Loucy (cell line): Measurements from ENCODE around the gene NDUFB5.
A peak's percentile ranks its signal among the peaks of the same experiment; 100 is the strongest.

Experiments used
- H2AFZ ChIP-seq: fragments of 200-600 bp; sonication (generic); 2 replicates; pipeline ENCODE4 v1.6.0; 2016; ENCODE audit warnings: antibody characterized with exemption, mild to moderate bottlenecking, low read length, moderate library complexity
- H3F3A ChIP-seq: fragments of 200-600 bp; 2 replicates; pipeline ENCODE4 v1.6.0; 2016; ENCODE audit warnings: antibody characterized with exemption, low read depth, mild to moderate bottlenecking
- H3K27me3 ChIP-seq: fragments of 200-600 bp; sonication (generic); 2 replicates; pipeline ENCODE4 v1.6.1; 2014; ENCODE audit warnings: low read length, mild to moderate bottlenecking; ENCODE audit not compliant: insufficient read depth, poor library complexity, severe bottlenecking
- H3K36me3 ChIP-seq: fragments of 200-600 bp; sonication (generic); 2 replicates; pipeline ENCODE4 v1.6.1; 2016; ENCODE audit warnings: low read length; ENCODE audit not compliant: insufficient read depth
- H3K4me1 ChIP-seq: fragments of 200-600 bp; sonication (generic); 2 replicates; pipeline ENCODE4 v1.5.1; 2014; ENCODE audit warnings: low read length, mild to moderate bottlenecking; ENCODE audit not compliant: insufficient read depth, poor library complexity, severe bottlenecking
- H3K4me2 ChIP-seq: fragments of 200-600 bp; sonication (generic); 2 replicates; pipeline ENCODE4 v1.6.0; 2014; ENCODE audit warnings: antibody characterized with exemption, low read length, low read depth, mild to moderate bottlenecking; ENCODE audit not compliant: poor library complexity, severe bottlenecking
- H3K4me3 ChIP-seq: fragments of 200-600 bp; sonication (generic); 2 replicates; pipeline ENCODE4 v1.5.1; 2014; ENCODE audit warnings: low read length, mild to moderate bottlenecking, mixed read lengths; ENCODE audit not compliant: poor library complexity, severe bottlenecking
- H3K79me2 ChIP-seq: fragments of 200-600 bp; sonication (generic); 2 replicates; pipeline ENCODE4 v1.6.1; 2014; ENCODE audit warnings: low read length; ENCODE audit not compliant: insufficient read depth
- H3K9ac ChIP-seq: fragments of 200-600 bp; sonication (generic); 2 replicates; pipeline ENCODE4 v1.6.0; 2014; ENCODE audit warnings: mild to moderate bottlenecking, low read depth, low read length, moderate library complexity; ENCODE audit not compliant: poor library complexity, severe bottlenecking
- H3K9me2 ChIP-seq: fragments of 200-600 bp; sonication (generic); replicated peaks from 2 replicates; pipeline ENCODE4 v1.6.1; 2016; ENCODE audit warnings: low read depth, low read length, mixed read lengths
- H3K9me3 ChIP-seq: fragments of 200-600 bp; sonication (generic); 2 replicates; pipeline ENCODE4 v1.6.1; 2014; ENCODE audit warnings: mild to moderate bottlenecking, antibody characterized with exemption, low read length, low read depth; ENCODE audit not compliant: insufficient read depth
- H4K20me1 ChIP-seq: fragments of 200-600 bp; sonication (generic); 2 replicates; pipeline ENCODE4 v1.6.0; 2014; ENCODE audit warnings: antibody characterized with exemption, low read length, mild to moderate bottlenecking; ENCODE audit not compliant: insufficient read depth, poor library complexity, severe bottlenecking
- EZH2phosphoT487 ChIP-seq: fragments of 200-600 bp; IDR thresholded peaks from 2 replicates; pipeline ENCODE4 v1.6.1; 2018; ENCODE audit warnings: antibody characterized with exemption, mild to moderate bottlenecking, moderate library complexity, borderline replicate concordance
- TF ChIP-seq, protein P1 (sequence below): fragments of 200-600 bp; sonication (generic); conservative IDR thresholded peaks from 2 replicates; pipeline ENCODE4 v1.5.1; 2014; ENCODE audit warnings: mild to moderate bottlenecking, antibody characterized with exemption, low read length

NDUFB5 gene

DNA sequence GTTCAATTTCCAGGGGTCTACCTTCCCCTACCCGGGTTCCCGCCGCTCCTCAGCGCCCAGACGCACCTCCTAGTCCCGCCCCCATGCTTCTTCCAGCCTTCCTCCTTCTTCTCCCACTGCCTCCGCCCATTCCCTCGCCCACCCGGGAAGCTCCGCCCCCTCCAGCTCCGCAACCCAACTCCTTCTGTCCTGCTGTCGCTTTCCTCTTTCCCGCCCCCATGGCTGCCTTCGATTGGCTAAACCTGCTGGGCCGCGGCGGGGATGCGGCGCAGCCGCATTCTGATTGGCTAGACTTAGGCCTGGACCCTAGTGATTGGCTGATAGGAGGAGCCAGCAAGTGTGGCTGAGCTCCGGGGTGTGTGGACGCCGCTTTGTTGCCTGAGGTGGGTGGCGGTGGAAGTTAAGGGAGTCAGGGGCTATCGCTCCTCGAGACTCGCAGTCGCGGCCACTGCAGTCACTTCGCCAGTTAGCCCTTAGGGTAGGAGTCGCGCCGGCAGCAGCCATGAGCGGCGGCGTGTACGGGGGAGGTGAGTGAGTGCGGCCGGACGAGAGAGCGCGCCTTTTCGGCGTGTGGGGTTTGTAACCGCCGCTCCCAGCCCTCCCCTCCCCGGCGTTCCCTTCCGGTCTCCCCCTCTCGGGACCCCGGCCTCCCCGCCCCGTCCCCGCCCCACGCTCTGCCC lies 41.9 kb upstream of the NDUFB5 start, which contains the start of gene ACTL6A:
ACTL6A (plus strand) TSS at position 336 of the 680 bp plus-strand sequence; CDS start at position 503, 167 bp downstream.
- Histone ChIP-seq H3K4me3 (peak within 1 kb of the TSS; percentile 83), H3K36me3 (no peaks in the 10 kb centered on the region), H3K27me3 (no peaks in the 10 kb centered on the region), H3K9ac (peak within 1 kb of the TSS; percentile 82), H3K4me1 (peaks cover 36% of the 10 kb centered on the region), H3K79me2 (peaks cover 46% of the 10 kb centered on the region), H2AFZ (peak within 1 kb of the TSS; percentile 96), H3K9me3 (no peaks in the 10 kb centered on the region), H3K4me2 (peak within 1 kb of the TSS; percentile 90), H4K20me1 (peaks cover 38% of the 10 kb centered on the region), H3F3A (no peaks in the 10 kb centered on the region), H3K9me2 (no peaks in the 10 kb centered on the region)
- no peak for TF ChIP-seq EZH2phosphoT487
- TF ChIP-seq, protein P1, sequence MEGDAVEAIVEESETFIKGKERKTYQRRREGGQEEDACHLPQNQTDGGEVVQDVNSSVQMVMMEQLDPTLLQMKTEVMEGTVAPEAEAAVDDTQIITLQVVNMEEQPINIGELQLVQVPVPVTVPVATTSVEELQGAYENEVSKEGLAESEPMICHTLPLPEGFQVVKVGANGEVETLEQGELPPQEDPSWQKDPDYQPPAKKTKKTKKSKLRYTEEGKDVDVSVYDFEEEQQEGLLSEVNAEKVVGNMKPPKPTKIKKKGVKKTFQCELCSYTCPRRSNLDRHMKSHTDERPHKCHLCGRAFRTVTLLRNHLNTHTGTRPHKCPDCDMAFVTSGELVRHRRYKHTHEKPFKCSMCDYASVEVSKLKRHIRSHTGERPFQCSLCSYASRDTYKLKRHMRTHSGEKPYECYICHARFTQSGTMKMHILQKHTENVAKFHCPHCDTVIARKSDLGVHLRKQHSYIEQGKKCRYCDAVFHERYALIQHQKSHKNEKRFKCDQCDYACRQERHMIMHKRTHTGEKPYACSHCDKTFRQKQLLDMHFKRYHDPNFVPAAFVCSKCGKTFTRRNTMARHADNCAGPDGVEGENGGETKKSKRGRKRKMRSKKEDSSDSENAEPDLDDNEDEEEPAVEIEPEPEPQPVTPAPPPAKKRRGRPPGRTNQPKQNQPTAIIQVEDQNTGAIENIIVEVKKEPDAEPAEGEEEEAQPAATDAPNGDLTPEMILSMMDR = no peak

DNA sequence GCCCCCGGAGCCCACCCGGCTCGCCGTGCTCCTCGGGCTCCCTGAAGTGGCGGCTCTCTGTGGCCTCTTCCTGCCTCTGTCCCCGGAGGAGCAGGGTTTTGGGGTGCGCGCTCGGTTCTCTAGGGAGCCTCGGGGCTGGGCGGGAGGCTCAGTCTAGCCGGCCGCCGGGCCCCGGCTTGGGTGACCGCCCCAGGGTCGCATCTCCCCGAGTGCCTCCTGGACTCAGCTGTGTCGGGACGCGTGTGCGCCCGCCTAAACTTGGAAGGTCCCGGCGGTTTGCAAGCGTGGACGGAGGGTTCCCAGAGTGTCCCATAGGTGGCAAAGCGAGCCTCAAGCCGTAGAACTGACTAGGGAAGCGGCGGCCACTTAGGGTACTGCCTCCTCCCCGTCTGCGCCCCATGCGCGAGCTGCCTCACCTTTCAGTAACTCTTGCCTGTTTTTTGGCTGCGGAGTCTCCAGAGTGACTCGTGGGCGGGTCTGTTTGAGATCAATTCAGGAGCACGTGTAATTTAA lies 41.3 kb upstream of the NDUFB5 start:
- peak overlapping the region; percentile 88 for H2AFZ ChIP-seq
- no peaks in the 10 kb centered on the region for H3F3A ChIP-seq
- H3K9me2 ChIP-seq = no peaks in the 10 kb centered on the region
- H3K79me2 ChIP-seq = peaks cover 51% of the 10 kb centered on the region
- no peaks in the 10 kb centered on the region for H3K9me3 ChIP-seq
- no peak for TF ChIP-seq EZH2phosphoT487
- TF ChIP-seq, protein P1 = peak; percentile 38; the same call in 1 of the 2 replicates
- peak overlapping the region; percentile 90 for H3K4me2 ChIP-seq
- peaks cover 37% of the 10 kb centered on the region for H3K4me1 ChIP-seq
- no peaks in the 10 kb centered on the region for H3K36me3 ChIP-seq
- peak overlapping the region; percentile 82 for H3K9ac ChIP-seq
- H3K4me3 ChIP-seq = peak overlapping the region; percentile 83
- no peaks in the 10 kb centered on the region for H3K27me3 ChIP-seq
- H4K20me1 ChIP-seq = peaks cover 43% of the 10 kb centered on the region

DNA sequence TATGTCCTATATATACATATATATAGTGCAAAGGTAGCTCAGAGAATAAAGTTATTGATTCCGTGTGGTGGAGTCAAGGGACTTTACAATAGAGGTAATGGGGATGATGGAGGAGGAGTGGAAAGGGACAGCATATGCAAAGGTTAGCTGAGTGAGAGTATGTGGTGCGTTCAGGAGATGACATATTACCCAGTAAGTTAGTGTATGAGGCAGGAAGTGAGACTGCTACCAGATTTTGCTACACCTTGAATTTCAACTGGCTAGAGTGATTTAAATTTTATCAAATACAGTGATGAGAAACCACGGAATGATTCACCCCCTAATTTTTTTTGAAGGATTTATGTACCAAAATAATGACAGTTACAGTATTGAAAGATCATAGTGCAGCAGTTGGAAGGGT lies 39.1 kb upstream of the NDUFB5 start:
- peak overlapping the region; percentile 67 for H3K4me2 ChIP-seq
- H3K9me2 ChIP-seq = no peaks in the 10 kb centered on the region
- peak overlapping the region; percentile 49 for H3K4me3 ChIP-seq
- no peaks in the 10 kb centered on the region for H3K9me3 ChIP-seq
- H3K9ac ChIP-seq = no peak overlapping the region
- H3K36me3 ChIP-seq = peaks cover 12% of the 10 kb centered on the region; the same call in 1 of the 2 replicates
- H2AFZ ChIP-seq = no peak overlapping the region
- no peaks in the 10 kb centered on the region for H3F3A ChIP-seq
- peaks cover 40% of the 10 kb centered on the region for H3K4me1 ChIP-seq
- H3K79me2 ChIP-seq = peaks cover 68% of the 10 kb centered on the region
- TF ChIP-seq EZH2phosphoT487 = no peak
- TF ChIP-seq, protein P1 = no peak
- H4K20me1 ChIP-seq = peaks cover 55% of the 10 kb centered on the region
- H3K27me3 ChIP-seq = no peaks in the 10 kb centered on the region
